ENCODE data around the gene C4orf50.
"Not testable (repeated sequence)": the region's sequence is repeated elsewhere in the genome, so short reads cannot be mapped to it uniquely, and the experiment has no call there.

Gene C4orf50

GRCh38 chr4:5969336-5969735 lies 48.9 kb downstream of the C4orf50 start:
- no peak for DNase-seq (ENCODE audit: low read depth in 2 of 2)

GRCh38 chr4:5968246-5968645 lies 50.0 kb downstream of the C4orf50 start:
- DNase-seq (ENCODE audit: low read depth in 2 of 2): no peak

- no peak for DNase-seq (ENCODE audit: low read depth in 2 of 2)
Measured at GRCh38 chr4:5967783-5968182, 50.4 kb downstream of the C4orf50 start.

GRCh38 chr4:5965225-5965624 lies 53.0 kb downstream of the C4orf50 start:
- DNase-seq (ENCODE audit: low read depth in 2 of 2): no peak

- no peak for DNase-seq (ENCODE audit: low read depth in 2 of 2)
Measured at GRCh38 chr4:5964030-5964429, 54.2 kb downstream of the C4orf50 start.

- no peak for DNase-seq (ENCODE audit: low read depth in 2 of 2)
Measured at GRCh38 chr4:5963611-5964010, 54.6 kb downstream of the C4orf50 start.

- DNase-seq (ENCODE audit: low read depth in 2 of 2): no peak
Measured at GRCh38 chr4:5962416-5962815, 55.8 kb downstream of the C4orf50 start.

- no peak for DNase-seq (ENCODE audit: low read depth in 2 of 2)
Measured at GRCh38 chr4:5960252-5960880, 57.9 kb downstream of the C4orf50 start.

GRCh38 chr4:5959211-5959982 lies 58.8 kb downstream of the C4orf50 start:
- DNase-seq (ENCODE audit: low read depth in 2 of 2): no peak

- no peak for DNase-seq (ENCODE audit: low read depth in 2 of 2)
Measured at GRCh38 chr4:5958199-5958735, 60.0 kb downstream of the C4orf50 start.

- DNase-seq (ENCODE audit: low read depth in 2 of 2): no peak
Measured at GRCh38 chr4:5957076-5957475, 61.2 kb downstream of the C4orf50 start.

GRCh38 chr4:5956285-5957021 lies 61.8 kb downstream of the C4orf50 start:
- no peak for DNase-seq (ENCODE audit: low read depth in 2 of 2)

- no peak for DNase-seq (ENCODE audit: low read depth in 2 of 2)
Measured at GRCh38 chr4:5955856-5956255, 62.4 kb downstream of the C4orf50 start.

- DNase-seq (ENCODE audit: low read depth in 2 of 2): no peak
Measured at GRCh38 chr4:5955201-5955821, 62.9 kb downstream of the C4orf50 start.

- no peak for DNase-seq (ENCODE audit: low read depth in 2 of 2)
Measured at GRCh38 chr4:5954056-5954760, 64.0 kb downstream of the C4orf50 start.

GRCh38 chr4:5952975-5953951 lies 65.0 kb downstream of the C4orf50 start:
- DNase-seq (ENCODE audit: low read depth in 2 of 2): no peak

- no peak for DNase-seq (ENCODE audit: low read depth in 2 of 2)
Measured at GRCh38 chr4:5952286-5952974, 65.8 kb downstream of the C4orf50 start.

- DNase-seq (ENCODE audit: low read depth in 2 of 2): not testable (repeated sequence)
Measured at GRCh38 chr4:5946653-5947052, 71.6 kb downstream of the C4orf50 start.

- no peak for DNase-seq (ENCODE audit: low read depth in 2 of 2)
Measured at GRCh38 chr4:5945936-5946335, 72.3 kb downstream of the C4orf50 start.

- DNase-seq (ENCODE audit: low read depth in 2 of 2): no peak
Measured at GRCh38 chr4:5945171-5945570, 73.1 kb downstream of the C4orf50 start.
